K562 (cell line): ENCODE measurements around the gene METRN. TPM values are rescaled to one million over a fixed set of nuclear protein-coding genes. Genes with fewer than 3 reads are reported as not detected.

Source experiments
- ARID1B ChIP-seq: fragments of 450-650 bp; IDR thresholded peaks from 2 replicates; pipeline ENCODE4 v1.6.1; 2016; ENCODE audit warnings: antibody characterized with exemption, mild to moderate bottlenecking, inconsistent platforms
- CBFA2T3 ChIP-seq: fragments of 450-650 bp; IDR thresholded peaks from 2 replicates; pipeline ENCODE4 v1.6.1; 2017
- CC2D1A ChIP-seq: fragments of 450-650 bp; IDR thresholded peaks from 2 replicates; pipeline ENCODE4 v1.6.1; 2017; ENCODE audit warnings: mild to moderate bottlenecking
- DACH1 ChIP-seq: fragments of 450-650 bp; IDR thresholded peaks from 2 replicates; pipeline ENCODE4 v1.6.1; 2018; ENCODE audit not compliant: partially characterized antibody
- E4F1 ChIP-seq: fragments of 250-450 bp; sonication (Bioruptor Pico); IDR thresholded peaks from 2 replicates; pipeline ENCODE4 v1.5.0; 2021; ENCODE audit warnings: mild to moderate bottlenecking, borderline replicate concordance
- FOXJ2 ChIP-seq: fragments of 200-800 bp; sonication (Bioruptor generic); IDR thresholded peaks from 2 replicates; pipeline ENCODE4 v1.6.1; 2016; ENCODE audit warnings: missing genetic modification characterization, missing compliant biosample characterization
- HNRNPLL ChIP-seq: fragments of 200-400 bp; formaldehyde crosslinking; IDR thresholded peaks from 2 replicates; pipeline ENCODE4 v1.6.1; 2017; ENCODE audit warnings: low read length, low read depth, mild to moderate bottlenecking; ENCODE audit not compliant: poor library complexity, severe bottlenecking
- MCM2 ChIP-seq: fragments of 450-650 bp; IDR thresholded peaks from 2 replicates; pipeline ENCODE4 v1.6.1; 2017; ENCODE audit warnings: low read depth, mild to moderate bottlenecking
- NBN ChIP-seq: fragments of 450-650 bp; IDR thresholded peaks from 2 replicates; pipeline ENCODE4 v1.6.1; 2016; ENCODE audit warnings: low read depth, mild to moderate bottlenecking
- RBM34 ChIP-seq: fragments of 200-400 bp; formaldehyde crosslinking; IDR thresholded peaks from 2 replicates; pipeline ENCODE4 v1.6.1; 2018; ENCODE audit warnings: low read length, borderline replicate concordance; ENCODE audit not compliant: insufficient read depth
- SOX6 ChIP-seq: fragments of 450-650 bp; IDR thresholded peaks from 2 replicates; pipeline ENCODE4 v1.6.1; 2014; ENCODE audit warnings: mild to moderate bottlenecking
- TAF1 ChIP-seq: IDR thresholded peaks from 2 replicates; pipeline ENCODE4 v1.6.1; 2011; ENCODE audit warnings: mild to moderate bottlenecking, low read length, moderate library complexity; ENCODE audit not compliant: insufficient read depth, control insufficient read depth, severe bottlenecking; ENCODE audit errors: extremely low read depth
- ZNF263 ChIP-seq: sonication (generic); formaldehyde crosslinking; IDR thresholded peaks from 2 replicates; pipeline ENCODE4 v1.8.0; 2022; ENCODE audit warnings: mild to moderate bottlenecking, missing genetic modification reagents, borderline replicate concordance
- polyA plus RNA-seq, 8 experiments: library from polyadenylated mRNA; depleted of rRNA in 4 of 8; stranded (reverse) in 5 of 8; unstranded in 3 of 8; fragments of >200 nt; fragmentation: Nextera tagmentation in 2 of 8; fragmentation: Illumina TruSeq in 1 of 8; extraction: Ambion mirVana in 2 of 8; extraction: Trizol in 1 of 8; gene quantifications; 2 replicates each; pipeline versions ENCODE4 v1.2.1 to v1.2.3, GENCODE V29; 2011 to 2014; ENCODE audit warnings: inconsistent platforms in 1 of 8, missing spikeins in 1 of 8
- total RNA-seq, 7 experiments: library from RNA; depleted of rRNA in 6 of 7; stranded (reverse); fragments of >200 nt in 6 of 7; fragmentation: Illumina TruSeq in 2 of 7; extraction: Trizol in 2 of 7; gene quantifications; 2 replicates each; pipeline versions ENCODE4 v1.2.1 to v1.2.3, GENCODE V29; 2011 to 2021; ENCODE audit warnings: low replicate concordance in 1 of 7
- TF ChIP-seq, protein P1 (sequence below): fragments of 450-650 bp; conservative IDR thresholded peaks from 2 replicates; pipeline ENCODE4 v1.6.1; 2016; ENCODE audit warnings: missing genetic modification characterization, low read depth, mild to moderate bottlenecking, control low read depth, missing compliant biosample characterization
- TF ChIP-seq, protein P2 (sequence below), 2 experiments: IDR thresholded peaks; 2 replicates each; pipeline ENCODE4 v1.6.1; 2011; ENCODE audit warnings: borderline replicate concordance in 1 of 2, control low read depth in 1 of 2, low read depth in 1 of 2, low read length in 1 of 2, mild to moderate bottlenecking in 1 of 2, mixed read lengths in 1 of 2, moderate library complexity in 1 of 2; ENCODE audit not compliant: insufficient read depth in 1 of 2, insufficient read length in 1 of 2, poor library complexity in 1 of 2, severe bottlenecking in 1 of 2; ENCODE audit errors: extremely low read depth in 1 of 2
- TF ChIP-seq, protein P3 (sequence below): sonication (generic); formaldehyde crosslinking; IDR thresholded peaks from 2 replicates; pipeline ENCODE4 v1.5.0; 2020; ENCODE audit warnings: missing genetic modification reagents
- TF ChIP-seq, protein P4 (sequence below), 3 experiments: fragments of 200-800 bp in 1 of 3; sonication (Bioruptor generic) in 1 of 3; sonication (generic) in 1 of 3; formaldehyde crosslinking in 1 of 3; IDR thresholded peaks; 2 replicates each; pipeline versions ENCODE4 v1.6.1 to v1.8.0; 2016 to 2022; ENCODE audit warnings: mild to moderate bottlenecking in 2 of 3, missing compliant biosample characterization in 2 of 3, missing genetic modification characterization in 2 of 3, missing genetic modification reagents in 1 of 3
- TF ChIP-seq, protein P5 (sequence below), 2 experiments: fragments of 450-650 bp; IDR thresholded peaks; 2 replicates each; pipeline ENCODE4 v1.6.1; 2016

The METRN gene
- total and polyA plus RNA-seq, 9 of the 15 experiments (the other 6 are each of a cell fraction or from before 2014, with no cell fraction given) = 0.20 to 89.8 (median 15.4) TPM

DNA sequence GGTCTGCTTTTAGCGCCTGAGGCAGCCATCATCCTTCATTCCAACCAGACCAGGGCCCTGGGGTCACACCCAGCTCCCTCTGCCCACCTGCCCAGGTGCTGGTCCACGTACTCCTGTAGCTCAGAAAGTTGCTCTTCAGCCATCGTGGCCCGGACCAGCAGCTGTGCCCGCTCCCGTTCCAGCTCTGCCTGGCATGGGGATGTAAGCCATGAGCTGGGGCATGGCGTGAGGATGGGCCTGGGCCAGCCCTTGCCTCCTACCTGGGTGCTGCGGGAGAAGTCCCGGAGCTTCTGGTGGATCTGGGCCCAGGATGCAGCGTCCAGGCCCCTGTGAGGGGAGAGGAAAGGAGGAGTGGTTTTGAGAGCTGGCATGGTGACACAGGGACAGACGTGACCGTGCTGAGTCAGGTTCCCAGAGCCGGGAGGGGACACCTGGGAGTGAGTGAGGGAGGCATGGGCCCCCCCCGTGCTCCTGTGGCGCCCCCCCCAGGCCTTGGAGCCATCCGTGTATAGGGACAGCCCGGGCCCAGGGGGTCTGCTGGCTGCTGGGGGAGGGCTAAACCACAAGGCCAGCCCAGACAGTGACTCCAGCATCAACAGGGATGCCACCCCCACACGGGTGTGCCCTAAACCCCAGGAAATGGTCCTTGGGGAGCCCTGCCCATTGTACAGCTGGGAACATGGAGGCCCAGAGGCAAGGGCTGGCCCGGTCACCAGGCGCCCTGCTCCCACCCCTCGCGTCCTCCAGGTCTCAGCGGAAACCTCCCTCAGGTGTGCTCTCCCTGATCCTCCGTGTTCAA, 8.1 kb downstream of the METRN start (continued):
- TF ChIP-seq, protein P1, sequence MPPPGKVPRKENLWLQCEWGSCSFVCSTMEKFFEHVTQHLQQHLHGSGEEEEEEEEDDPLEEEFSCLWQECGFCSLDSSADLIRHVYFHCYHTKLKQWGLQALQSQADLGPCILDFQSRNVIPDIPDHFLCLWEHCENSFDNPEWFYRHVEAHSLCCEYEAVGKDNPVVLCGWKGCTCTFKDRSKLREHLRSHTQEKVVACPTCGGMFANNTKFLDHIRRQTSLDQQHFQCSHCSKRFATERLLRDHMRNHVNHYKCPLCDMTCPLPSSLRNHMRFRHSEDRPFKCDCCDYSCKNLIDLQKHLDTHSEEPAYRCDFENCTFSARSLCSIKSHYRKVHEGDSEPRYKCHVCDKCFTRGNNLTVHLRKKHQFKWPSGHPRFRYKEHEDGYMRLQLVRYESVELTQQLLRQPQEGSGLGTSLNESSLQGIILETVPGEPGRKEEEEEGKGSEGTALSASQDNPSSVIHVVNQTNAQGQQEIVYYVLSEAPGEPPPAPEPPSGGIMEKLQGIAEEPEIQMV (tag) = no peak
- TF ChIP-seq ZNF263 (CRISPR knock-in tag) = no peak
- no peak for TF ChIP-seq SOX6
- TF ChIP-seq FOXJ2 = no peak
- TF ChIP-seq, protein P2, sequence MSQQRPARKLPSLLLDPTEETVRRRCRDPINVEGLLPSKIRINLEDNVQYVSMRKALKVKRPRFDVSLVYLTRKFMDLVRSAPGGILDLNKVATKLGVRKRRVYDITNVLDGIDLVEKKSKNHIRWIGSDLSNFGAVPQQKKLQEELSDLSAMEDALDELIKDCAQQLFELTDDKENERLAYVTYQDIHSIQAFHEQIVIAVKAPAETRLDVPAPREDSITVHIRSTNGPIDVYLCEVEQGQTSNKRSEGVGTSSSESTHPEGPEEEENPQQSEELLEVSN (IDR thresholded peaks at IDR 0.05; ENCODE audit: borderline replicate concordance in 1 of 2, extremely low read depth in 1 of 2, insufficient read depth in 1 of 2, insufficient read length in 1 of 2, low read depth in 1 of 2, low read length in 1 of 2, poor library complexity in 1 of 2, severe bottlenecking in 1 of 2) = no peak
- TF ChIP-seq, protein P3, sequence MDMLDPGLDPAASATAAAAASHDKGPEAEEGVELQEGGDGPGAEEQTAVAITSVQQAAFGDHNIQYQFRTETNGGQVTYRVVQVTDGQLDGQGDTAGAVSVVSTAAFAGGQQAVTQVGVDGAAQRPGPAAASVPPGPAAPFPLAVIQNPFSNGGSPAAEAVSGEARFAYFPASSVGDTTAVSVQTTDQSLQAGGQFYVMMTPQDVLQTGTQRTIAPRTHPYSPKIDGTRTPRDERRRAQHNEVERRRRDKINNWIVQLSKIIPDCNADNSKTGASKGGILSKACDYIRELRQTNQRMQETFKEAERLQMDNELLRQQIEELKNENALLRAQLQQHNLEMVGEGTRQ (CRISPR knock-in tag) = no peak
- no peak for TF ChIP-seq ARID1B
- no peak for TF ChIP-seq E4F1 (CRISPR knock-in tag)
- TF ChIP-seq DACH1 = no peak
- TF ChIP-seq CC2D1A = no peak
- TF ChIP-seq HNRNPLL = no peak
- TF ChIP-seq, protein P4, sequence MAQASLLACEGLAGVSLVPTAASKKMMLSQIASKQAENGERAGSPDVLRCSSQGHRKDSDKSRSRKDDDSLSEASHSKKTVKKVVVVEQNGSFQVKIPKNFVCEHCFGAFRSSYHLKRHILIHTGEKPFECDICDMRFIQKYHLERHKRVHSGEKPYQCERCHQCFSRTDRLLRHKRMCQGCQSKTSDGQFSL (CRISPR knock-in tag; IDR thresholded peaks at IDR 0.05) = peak; percentile 94
- TF ChIP-seq, protein P4 (tag; IDR thresholded peaks at IDR 0.05) = peak in 1 of 2 experiments; percentile 25; a peak in 1 of 4 replicates
- no peak for TF ChIP-seq NBN
- no peak for TF ChIP-seq CBFA2T3
- no peak for TF ChIP-seq MCM2
- TF ChIP-seq, protein P5, sequence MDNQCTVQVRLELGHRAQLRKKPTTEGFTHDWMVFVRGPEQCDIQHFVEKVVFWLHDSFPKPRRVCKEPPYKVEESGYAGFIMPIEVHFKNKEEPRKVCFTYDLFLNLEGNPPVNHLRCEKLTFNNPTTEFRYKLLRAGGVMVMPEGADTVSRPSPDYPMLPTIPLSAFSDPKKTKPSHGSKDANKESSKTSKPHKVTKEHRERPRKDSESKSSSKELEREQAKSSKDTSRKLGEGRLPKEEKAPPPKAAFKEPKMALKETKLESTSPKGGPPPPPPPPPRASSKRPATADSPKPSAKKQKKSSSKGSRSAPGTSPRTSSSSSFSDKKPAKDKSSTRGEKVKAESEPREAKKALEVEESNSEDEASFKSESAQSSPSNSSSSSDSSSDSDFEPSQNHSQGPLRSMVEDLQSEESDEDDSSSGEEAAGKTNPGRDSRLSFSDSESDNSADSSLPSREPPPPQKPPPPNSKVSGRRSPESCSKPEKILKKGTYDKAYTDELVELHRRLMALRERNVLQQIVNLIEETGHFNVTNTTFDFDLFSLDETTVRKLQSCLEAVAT (IDR thresholded peaks at IDR 0.05) = no peak
- no peak for TF ChIP-seq RBM34
- no peak for TF ChIP-seq TAF1
